ENCODE data around the gene EEF2KMT. TPM values are rescaled to one million over a fixed set of nuclear protein-coding genes. Genes with fewer than 3 reads are reported as not detected.

Gene EEF2KMT
- total RNA-seq, 4 donors from 2014 or later = 1.0 to 13.2 (median 8.5) TPM

GRCh38 chr16:5072334-5073278 is 25.0 kb downstream of the EEF2KMT start:
- no peak for TF ChIP-seq CTCF (IDR thresholded peaks at IDR 0.05)
- no peak for TF ChIP-seq POLR2A (IDR thresholded peaks at IDR 0.05)
- H3K4me3 ChIP-seq = peak overlapping the region; percentile 56 to 75
- DNase-seq = no peak
- no peaks in the 10 kb centered on the region for H3K9me3 ChIP-seq
- no peaks in the 10 kb centered on the region for H3K27me3 ChIP-seq
- no peaks in the 10 kb centered on the region for H3K36me3 ChIP-seq
- intact Hi-C loops (cut with DNase I; ENCODE audit: low total_unique reads) = no loop called here
- no peaks in the 10 kb centered on the region for H3K4me1 ChIP-seq
- peak overlapping the region; percentile 75 to 79 for H3K27ac ChIP-seq

- H3K27me3 ChIP-seq = no peaks in the 10 kb centered on the region
- no peaks in the 10 kb centered on the region for H3K4me1 ChIP-seq
- H3K27ac ChIP-seq = peak within 1 kb of the TSS; percentile 75 to 79
- peak; percentile 87 to 93 for DNase-seq
- no peaks in the 10 kb centered on the region for H3K36me3 ChIP-seq
- TF ChIP-seq POLR2A (IDR thresholded peaks at IDR 0.05) (peak; percentile 36 to 78), CTCF (IDR thresholded peaks at IDR 0.05) (peak in 1 of 4 experiments; percentile 25)
- H3K4me3 ChIP-seq = peak within 1 kb of the TSS; percentile 56 to 75
- no peaks in the 10 kb centered on the region for H3K9me3 ChIP-seq
- intact Hi-C loops (cut with DNase I; ENCODE audit: low total_unique reads) = no loop called here
These were observed 25.8 kb downstream of the EEF2KMT start, which contains the start of gene ALG1 for GRCh38 chr16:5071681-5072333. Gene ALG1, plus strand, starts transcription at chr16:5071843. Its CDS starts 7 bp downstream, at chr16:5071850.

GRCh38 chr16:5071341-5071680 is 26.3 kb downstream of the EEF2KMT start:
- peak overlapping the region; percentile 56 to 75 for H3K4me3 ChIP-seq
- intact Hi-C loops (cut with DNase I; ENCODE audit: low total_unique reads) = no loop called here
- no peaks in the 10 kb centered on the region for H3K4me1 ChIP-seq
- peak overlapping the region; percentile 75 to 79 for H3K27ac ChIP-seq
- DNase-seq = no peak
- H3K9me3 ChIP-seq = no peaks in the 10 kb centered on the region
- no peak for TF ChIP-seq CTCF (IDR thresholded peaks at IDR 0.05)
- TF ChIP-seq POLR2A (IDR thresholded peaks at IDR 0.05) = no peak
- H3K27me3 ChIP-seq = no peaks in the 10 kb centered on the region
- H3K36me3 ChIP-seq = no peaks in the 10 kb centered on the region

GRCh38 chr16:5070431-5071186 is 27.0 kb downstream of the EEF2KMT start:
- intact Hi-C loops (cut with DNase I; ENCODE audit: low total_unique reads) = no loop called here
- H3K36me3 ChIP-seq = no peaks in the 10 kb centered on the region
- no peaks in the 10 kb centered on the region for H3K27me3 ChIP-seq
- H3K4me3 ChIP-seq = no peak overlapping the region
- H3K27ac ChIP-seq = peak overlapping the region; percentile 75 to 79
- no peak for DNase-seq
- no peak for TF ChIP-seq CTCF (IDR thresholded peaks at IDR 0.05)
- no peak for TF ChIP-seq POLR2A (IDR thresholded peaks at IDR 0.05)
- no peaks in the 10 kb centered on the region for H3K9me3 ChIP-seq
- no peaks in the 10 kb centered on the region for H3K4me1 ChIP-seq

All from uterus (tissue), 4 donors.